Umbilical cord (tissue), 2 donors: Measurements from ENCODE around the gene ELMO1. TPM values are rescaled to one million over a fixed set of nuclear protein-coding genes. Genes with fewer than 3 reads are reported as not detected.

ENCODE experiments used
- DNase-seq: peaks from one replicate; pipeline ENCODE4 v3.0.0-alpha.2; 2015; ENCODE audit warnings: low spot score
- total RNA-seq: library from RNA; depleted of rRNA; stranded (reverse); fragments of >200 nt; gene quantifications from one replicate; pipeline ENCODE4 v1.2.3, GENCODE V29; 2014; ENCODE audit warnings: low replicate concordance; ENCODE audit not compliant: insufficient read depth

Gene ELMO1
- total RNA-seq, 1 donor from 2014 or later: 69.6 TPM

DNA sequence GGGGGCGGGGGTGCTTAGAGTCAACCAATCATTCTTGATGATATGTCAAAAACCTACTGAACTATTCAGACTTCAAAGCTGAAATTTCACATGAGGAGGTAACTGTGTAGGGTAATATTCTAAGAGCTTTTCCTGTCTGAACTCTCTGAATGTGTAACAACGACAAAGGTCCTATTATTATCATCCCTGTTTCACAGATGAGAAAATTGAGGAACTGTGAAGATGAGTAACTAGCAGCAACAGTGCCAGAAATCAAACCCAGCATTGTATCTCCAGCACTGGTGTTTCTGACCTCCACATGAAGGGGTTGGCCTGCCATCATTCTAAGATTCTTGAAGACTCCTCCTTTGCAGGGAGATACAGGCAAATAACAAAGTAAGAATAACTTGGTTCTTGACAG lies 429.7 kb downstream of the ELMO1 start:
- DNase-seq: no peak

- no peak for DNase-seq
Measured at GRCh38 chr7:37016064-37016878, 432.4 kb downstream of the ELMO1 start.

DNA sequence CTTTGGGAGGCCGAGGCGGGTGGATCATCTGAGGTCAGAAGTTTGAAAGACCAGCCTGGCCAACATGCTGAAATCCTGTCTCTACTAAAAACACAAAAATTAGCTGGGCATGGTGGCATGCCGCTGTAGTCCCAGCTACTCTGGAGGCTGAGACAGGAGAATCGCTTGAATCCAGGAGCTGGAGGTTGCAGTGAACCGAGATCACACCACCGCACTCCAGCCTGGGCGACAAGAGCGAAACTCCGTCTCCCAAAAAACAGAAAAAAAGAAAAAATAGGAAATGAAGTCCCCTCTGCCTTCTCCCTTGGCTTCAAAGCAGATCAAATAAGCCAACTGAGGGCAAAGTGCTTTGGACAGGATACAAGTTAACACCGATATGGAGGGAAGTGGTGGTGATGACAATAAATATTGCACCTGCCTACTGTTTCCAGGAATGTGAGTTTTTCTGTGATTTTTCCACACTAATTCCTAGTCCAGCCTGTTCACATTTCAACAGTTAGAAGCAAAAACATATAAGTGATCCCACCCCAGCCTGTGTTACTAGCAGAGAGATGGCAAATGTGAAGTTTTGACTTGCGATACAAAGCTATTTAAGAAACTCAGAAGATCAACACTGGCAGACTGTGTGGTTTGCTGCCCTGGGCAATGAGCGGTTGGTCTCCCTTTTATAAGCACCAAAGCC lies 433.2 kb downstream of the ELMO1 start:
- DNase-seq: no peak

DNA sequence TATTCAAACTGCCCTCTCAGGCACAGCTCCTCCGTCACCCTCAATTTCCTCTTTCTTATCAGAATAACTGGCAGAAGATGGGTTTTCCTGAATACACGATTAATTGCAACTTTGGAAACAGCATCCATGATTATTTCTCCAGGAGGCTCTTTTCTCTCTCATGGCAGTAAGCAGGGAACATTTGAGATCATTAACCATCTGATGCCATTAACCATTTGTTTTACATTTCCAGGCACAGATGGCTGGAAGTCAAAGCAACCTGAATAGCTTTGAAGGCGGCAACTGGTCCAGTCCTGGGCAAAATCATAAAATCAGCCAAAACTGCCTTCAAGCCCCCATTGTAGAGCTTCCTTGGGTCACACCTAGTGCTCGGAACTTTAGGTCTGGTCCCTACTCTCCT lies 434.9 kb downstream of the ELMO1 start:
- no peak for DNase-seq

- DNase-seq: no peak
Measured at GRCh38 chr7:37011151-37011890, 437.3 kb downstream of the ELMO1 start.

DNA sequence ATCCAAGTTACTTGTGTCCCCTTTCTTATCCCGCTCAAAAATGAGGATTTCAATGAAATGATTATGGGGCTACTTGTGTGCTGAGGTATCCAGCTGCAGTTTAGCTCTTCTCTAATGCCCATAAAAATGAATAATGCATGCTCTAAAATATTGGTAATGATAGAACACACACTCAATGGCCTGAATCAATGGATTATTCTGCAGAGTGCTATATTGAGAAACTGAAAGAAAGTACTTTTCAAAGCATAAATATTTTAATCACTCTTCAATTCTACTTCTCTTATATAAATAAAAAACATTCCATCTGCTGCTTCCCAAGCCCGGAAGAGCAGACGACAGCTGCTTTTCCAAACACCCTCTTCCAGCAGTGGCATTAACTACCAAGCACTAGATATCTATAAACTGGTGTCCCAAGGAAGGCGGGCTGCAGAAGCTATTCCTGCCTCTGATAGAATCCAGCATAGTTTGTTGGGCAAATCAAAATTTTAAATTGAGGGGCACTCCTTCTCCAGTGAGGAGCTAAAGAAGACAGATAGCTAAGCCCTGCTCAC lies 439.5 kb downstream of the ELMO1 start:
- no peak for DNase-seq

DNA sequence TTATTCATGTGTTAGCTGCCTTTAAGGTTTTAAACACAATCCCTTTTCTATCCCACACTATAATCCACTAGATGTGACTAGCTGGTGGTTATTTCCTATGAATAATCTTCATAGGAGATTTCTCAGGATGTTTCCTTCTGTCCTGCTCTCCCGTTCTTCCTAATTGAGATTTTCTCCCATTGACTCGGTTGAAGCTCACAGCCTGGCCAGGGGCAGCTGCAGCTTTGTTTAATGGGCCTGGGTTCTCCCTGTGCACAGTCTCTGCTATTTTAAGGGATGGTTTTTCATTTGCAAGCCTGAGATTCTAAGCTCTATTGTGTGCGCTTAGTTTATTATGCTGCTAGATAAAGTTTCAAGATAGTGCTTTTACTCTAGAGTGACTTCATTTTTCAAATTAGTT lies 441.0 kb downstream of the ELMO1 start:
- DNase-seq: no peak

DNA sequence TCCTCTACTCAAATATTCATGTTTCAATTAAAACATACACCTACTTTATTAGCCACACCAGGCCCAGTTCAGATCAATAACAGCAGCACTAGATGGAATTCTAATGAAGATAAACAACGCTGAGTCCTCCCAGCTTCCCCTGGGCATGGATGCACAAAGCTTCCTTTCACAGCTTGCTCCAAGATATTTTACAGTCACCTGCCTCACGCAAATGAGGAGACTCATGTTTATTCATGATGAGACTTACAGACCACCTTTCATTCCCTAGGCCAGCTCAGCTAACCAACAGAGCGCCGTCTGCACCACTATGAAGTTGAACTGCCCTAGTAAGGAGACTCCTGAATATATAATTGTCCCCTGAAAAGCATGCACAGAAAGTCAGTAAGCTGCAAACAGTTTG lies 441.4 kb downstream of the ELMO1 start:
- DNase-seq: no peak

DNA sequence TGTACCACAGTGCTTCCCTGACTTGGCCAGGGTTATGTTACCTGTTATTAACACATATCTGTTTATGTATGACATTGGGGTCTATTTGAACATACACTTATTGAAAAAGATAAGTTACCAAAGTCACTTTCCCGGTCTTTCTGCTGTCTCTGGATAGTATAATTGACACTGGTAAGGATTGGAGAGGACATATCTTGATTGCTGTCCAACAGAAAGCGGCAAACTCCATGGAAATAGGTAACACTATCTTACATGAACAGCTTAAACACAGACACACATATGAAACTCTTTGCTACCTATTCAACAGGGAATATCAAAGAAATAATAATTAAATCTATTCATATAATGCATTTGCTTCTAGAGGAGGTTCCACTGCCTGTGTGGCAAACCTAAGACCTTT lies 441.9 kb downstream of the ELMO1 start:
- no peak for DNase-seq

GRCh38 chr7:37000511-37000910 lies 448.2 kb downstream of the ELMO1 start:
- DNase-seq: no peak

GRCh38 chr7:36999626-37000485 lies 448.8 kb downstream of the ELMO1 start:
- no peak for DNase-seq

- no peak for DNase-seq
Measured at GRCh38 chr7:36995776-36996175, 452.9 kb downstream of the ELMO1 start.

GRCh38 chr7:36994456-36995112 lies 454.1 kb downstream of the ELMO1 start:
- no peak for DNase-seq

DNA sequence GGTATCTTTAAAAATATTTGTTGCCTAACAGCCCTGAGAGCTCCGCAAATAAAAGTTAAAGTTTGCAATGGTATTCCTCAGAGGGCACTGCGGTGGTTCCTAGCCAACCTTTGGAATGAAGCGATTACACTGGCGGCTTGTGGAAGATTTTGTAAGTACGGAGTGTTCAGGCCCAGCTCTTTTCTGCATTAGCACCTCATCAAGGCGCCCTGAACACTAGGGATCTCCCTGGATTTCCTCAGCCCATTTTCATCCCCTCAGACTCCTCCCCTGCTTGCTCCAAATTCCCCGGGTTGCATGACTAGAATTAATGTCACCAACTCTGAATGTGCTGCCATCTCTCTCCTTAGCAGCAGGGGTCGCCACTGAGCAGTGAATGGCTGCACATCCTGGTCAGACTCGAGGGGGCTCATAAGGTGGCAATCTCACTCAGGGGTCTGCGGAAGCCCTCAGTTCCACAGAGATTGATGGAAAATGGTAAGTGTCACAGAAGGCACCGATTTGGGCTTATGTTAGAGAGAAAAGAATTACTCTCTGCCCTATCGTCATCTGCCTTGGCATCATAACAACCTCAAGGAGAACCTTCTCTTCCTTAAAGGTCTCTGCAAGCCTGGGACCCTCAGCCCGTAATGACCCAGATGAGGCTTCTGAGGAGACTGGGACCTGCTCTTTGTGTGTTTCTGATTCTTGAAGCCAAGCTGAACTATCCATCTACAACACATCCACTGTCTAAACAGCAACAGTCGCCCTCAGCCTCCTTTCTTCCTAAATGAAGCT lies 461.5 kb downstream of the ELMO1 start:
- peak; percentile 25 for DNase-seq

- no peak for DNase-seq
Measured at GRCh38 chr7:36986511-36986933, 462.1 kb downstream of the ELMO1 start.

DNA sequence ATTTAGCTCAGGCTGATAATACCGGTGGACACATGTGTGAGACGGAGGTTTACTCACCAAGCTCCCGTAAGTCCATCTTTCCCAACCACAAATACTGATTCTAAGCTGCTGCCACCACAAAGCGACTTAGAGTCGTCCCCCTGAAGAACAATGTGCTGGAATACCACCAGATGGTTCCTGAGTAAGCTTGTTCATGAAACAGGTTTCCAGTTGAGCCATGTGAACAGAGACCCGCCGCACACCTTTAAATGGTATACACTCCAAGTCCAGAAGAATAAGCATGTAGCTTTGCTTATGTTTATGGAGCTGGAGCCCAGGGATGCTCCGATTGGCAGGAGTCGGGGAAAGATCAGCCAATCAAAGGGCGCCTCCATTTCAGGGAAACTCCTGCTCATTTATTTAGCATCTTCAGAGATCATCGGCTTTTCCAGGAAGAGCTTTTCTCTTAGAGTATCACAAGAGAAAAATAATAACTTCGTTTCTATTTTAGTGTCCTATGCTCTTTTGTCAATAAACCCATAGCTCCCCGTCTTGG lies 462.7 kb downstream of the ELMO1 start:
- no peak for DNase-seq

DNA sequence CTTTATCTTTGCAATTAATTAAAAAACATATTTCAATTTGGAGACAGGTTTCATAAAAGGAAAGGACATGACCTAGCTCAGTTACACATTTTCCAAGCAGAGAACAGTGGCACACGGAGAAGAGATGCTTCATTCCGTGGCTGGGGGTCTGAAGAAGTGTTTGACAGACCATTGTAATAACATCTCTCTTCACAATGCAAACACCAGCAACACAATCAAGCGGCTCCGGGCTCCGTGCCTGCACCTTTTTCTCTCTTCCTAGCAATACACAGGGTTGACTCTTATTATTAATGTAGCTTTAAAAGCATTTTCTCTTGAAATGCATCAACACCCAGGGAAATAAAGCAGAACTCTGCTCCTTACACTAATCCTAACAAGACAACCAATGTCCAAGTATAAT lies 463.3 kb downstream of the ELMO1 start:
- no peak for DNase-seq

- no peak for DNase-seq
Measured at GRCh38 chr7:36984710-36985312, 463.9 kb downstream of the ELMO1 start.

DNA sequence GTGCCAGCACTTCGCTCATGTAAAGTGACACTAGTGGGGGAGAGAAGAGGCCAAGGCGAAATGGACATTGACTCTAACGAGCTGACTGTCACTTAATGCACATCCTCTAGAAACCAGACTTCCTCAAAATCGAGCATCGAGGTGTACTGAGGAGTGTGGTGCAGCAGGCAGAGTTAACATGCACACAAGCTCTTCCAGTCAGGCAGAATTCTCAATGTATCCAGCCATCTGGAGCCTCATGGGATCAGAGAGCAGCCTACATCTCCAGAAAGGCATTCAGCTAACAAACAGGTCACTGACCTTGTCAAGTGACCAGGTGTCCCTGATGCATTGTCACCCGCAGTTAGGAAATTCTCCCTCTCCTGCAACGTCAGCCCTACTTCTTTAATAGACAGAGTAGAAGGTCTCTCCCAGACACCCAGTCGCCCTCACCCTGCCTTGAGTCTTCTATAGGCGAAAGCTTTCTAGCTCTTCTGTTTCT lies 464.6 kb downstream of the ELMO1 start:
- no peak for DNase-seq
